Hepatic stellate cell (primary cell): ENCODE data around the gene HTR7.
"Not testable (repeated sequence)": the region's sequence is repeated elsewhere in the genome, so short reads cannot be mapped to it uniquely, and the experiment has no call there.

Experiments
- DNase-seq: peaks from one replicate; pipeline ENCODE4 v3.0.0; 2011; ENCODE audit warnings: low spot score

HTR7 gene

DNA sequence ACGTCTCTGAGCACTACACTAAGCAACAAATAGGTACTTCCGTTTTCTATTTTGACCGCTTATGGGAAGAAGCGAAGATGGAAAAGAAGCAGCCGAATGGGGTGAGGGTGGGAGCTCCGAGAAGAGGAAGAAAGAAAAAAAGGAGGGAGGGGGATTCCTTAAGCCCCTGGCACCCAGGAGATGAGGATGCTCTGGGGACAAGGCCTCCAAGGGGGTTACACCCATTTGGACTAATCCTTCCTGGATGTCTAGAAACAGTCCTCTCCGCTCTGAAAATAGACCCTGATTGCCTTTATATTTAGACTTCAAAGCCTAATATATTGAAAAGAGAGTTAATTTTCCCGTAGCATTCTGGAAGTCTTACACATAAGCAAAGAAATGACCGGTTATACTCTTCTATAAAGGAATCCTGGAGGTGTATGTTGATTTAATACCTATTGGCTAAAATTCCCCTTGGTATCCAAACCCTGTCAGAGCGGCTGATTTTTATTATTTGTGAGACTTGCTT lies 676 bp upstream of the HTR7 start:
- DNase-seq = no peak

DNA sequence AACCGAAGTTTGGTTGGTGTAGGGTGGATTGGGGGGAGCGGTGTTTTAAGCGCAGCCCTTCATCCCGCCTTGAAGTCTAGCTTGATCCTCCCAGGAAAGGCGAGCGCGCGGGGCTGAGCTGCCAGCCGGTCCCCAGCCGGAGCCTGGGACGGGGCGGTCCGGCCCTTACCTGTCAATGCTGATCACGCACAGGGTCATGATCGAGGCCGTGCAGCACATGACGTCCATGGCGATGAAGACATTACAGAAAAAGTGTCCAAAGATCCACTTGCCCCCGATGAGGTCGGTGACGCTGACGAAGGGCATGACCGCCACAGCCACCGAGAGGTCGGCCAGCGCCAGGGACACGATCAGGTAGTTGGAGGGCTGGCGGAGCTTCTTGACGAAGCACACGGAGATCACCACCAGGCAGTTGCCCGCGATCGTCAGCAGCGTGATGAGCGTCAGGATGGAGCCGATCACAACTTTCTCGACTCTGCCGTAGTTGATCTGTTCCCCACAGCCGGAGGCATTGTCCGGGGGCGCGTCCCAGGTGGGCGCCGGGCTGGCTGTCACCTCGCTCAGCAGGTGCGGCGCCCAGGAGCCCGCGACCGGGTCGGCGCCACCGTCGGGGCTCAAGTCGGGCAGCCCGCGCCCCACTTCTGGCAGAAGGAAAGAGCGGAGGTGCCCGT lies 740 bp downstream of the HTR7 start:
- no peak for DNase-seq

DNA sequence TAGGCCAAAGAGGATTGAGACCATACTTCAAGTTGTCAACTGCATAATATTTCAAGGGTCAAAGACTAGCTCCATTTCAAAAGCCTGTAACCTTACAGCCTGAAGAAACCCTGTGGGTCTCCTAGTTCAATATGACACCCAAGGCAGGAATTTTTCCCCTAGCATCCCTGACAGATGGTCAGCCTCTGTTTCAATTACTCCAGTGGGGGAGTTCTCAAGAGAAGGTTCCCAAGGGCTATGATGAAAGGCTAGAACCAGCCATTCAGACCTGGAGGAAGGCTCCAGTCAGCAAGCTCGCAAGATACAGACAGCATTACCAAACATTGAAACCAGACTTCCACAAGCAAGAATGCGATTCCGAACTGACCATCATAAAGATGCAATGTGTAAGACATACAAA lies 1.6 kb downstream of the HTR7 start:
- no peak for DNase-seq

DNA sequence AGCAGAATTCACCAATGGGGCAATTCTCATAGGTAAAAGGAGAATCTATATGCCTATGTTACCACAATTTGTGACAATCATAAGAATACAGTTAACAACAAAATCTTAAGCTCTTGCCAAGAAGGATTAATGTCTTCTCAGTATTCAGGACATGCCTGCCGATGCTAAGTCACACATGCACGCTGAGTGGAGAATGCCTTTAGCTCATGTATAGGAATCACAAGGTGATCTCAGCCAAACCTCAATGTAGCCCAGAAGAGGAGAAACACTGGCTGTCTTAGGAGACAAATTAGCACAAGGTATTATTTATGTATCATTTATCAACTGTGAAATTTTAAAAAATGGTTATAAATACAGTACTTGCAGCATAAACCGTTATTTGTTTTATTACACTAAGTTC lies 2.7 kb downstream of the HTR7 start:
- DNase-seq = no peak

DNA sequence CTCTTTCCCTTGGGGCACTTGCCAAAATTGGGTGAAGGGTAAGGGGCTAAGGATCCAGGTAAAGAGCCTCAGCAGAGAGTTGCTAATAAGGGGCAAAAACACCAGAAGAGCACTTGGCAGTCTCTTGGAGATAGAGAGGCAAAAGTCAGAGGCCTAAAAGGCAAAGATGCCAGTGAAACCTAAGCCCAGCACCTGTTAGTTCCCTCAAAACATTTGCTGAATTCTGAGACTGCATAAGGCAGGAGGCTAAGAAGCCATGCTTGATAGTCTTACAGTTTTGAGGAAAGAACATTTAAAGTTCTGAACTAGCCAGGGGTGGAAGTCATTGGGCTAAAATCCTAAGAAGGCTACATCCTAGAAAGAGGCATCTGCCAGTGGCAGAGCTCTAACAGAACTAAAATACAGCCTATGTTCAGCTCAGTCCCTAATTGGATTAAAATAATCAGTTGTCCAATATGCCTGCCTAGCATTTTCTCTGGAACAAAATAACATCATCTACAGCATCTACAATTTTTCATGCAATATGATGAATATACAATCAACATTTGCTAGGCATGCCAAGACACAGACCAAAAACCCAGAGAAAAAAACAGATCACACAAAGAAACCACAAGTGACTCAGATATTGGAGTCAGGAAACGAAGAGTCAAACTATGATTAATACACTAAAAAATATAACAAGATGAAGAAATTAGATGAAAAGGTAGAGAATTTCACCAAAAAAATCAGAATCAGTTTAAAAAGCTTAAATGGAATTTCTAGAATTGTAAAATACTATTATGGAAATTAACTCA lies 7.7 kb downstream of the HTR7 start:
- DNase-seq = no peak

DNA sequence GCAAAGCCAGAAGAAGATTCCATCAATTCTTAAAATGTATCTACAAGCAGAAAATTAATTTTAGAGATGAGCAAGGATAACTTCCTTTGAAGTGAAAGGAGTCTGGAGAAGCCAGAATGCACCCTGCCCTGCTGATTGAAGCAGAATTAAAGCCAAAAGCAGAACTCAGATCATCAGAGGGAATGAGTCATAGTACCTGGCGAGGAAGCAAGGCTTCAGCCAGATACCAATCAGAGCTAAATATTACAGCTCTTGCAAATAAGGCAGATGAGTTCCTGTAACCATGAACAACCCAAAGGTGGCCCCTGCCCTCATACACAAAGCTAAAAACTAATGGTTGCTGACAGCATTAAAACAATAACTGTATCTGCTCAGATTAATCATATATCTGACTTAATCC lies 10.4 kb downstream of the HTR7 start:
- no peak for DNase-seq

DNA sequence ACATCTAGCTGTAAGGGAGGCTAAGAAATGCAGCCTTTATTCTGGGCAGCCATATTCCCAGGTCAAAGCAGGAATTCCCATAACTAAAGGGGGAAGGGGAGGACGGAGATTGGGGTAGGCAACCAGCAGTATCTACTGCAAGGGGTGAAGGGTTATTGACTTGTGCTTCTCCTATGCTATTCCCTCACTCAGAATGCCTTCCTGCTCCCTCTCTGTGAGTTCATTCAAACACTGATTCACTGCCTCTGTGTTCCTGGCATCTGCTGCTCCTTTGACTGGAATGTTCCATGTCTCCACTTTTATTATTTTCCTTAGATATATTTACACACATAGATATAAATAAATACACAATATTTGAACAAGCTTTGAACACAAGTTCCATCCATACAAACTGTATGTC lies 11.1 kb downstream of the HTR7 start:
- no peak for DNase-seq

DNA sequence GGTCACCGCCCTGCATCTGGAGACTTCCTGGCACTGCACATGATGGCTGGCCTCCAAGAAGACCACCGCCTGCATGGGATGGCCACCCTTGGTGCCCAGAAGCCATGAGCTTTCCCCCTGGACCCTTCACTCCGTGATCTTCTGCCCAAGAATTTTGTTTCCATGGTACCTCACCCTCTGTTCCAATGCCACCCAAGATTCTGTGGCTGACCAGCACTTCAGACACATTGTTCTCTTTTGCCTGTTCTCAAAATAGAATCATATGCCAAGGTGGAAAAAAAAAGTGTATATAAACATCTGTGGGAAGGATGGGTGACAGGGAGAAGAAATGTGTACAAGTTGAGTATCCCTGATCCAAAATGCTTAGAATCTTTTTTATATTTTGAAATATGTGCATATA lies 12.1 kb downstream of the HTR7 start:
- DNase-seq = no peak

DNA sequence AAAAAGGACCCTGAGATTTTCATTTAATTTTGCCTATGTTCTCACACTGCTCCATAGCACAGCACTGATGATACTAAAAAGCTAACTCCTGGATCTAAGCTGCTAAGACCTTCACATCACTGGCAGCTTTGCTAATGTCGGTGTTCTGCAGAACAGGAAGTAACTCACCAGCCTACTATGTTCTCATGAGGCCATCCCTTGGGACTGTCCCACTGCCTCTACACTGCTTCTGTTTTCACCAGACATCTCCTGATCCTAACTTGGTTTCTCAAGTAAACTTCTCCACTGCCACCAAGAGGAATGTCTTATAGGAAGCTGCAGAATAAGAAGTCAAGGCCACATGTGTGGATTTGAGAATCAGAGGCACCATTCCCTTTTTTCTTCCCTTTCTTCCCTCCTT lies 15.1 kb downstream of the HTR7 start:
- no peak for DNase-seq

DNA sequence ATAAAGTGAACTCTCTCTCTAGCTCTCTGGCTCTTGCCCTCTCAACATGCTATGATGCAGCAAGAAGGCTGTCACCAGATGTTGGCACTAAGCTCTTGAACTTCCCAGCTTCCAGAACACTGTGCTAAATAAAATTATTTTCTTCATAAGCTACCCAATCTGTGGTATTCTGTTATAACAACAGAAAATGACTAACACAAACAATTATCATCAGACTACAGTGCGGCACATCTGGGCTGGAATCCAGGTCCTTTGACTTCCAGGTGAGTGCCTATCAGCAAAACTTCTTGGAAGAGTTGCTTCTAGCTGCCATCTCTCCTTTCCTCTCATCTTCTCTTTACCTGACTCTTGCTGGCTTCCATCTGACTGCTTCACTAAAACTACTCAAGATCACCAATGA lies 20.4 kb downstream of the HTR7 start:
- no peak for DNase-seq

DNA sequence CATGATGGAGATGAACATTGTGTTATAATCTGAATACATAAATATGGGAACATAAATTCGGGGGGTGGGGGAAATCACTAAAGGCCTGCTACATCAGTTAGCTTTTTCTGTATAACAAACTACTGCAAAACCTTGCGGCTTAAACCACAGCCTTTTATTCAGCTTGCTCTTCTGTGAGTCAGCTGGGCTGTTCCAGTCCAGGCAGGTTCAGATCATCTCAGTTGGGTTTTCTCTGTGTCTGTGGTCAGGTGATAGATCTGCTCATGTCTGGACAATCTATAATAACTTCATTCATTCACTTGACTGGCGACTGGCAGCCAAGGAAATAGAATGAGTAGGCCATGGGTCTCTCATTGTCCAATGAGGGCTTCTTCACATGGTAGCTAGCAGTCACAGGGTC lies 23.5 kb downstream of the HTR7 start:
- DNase-seq = no peak

DNA sequence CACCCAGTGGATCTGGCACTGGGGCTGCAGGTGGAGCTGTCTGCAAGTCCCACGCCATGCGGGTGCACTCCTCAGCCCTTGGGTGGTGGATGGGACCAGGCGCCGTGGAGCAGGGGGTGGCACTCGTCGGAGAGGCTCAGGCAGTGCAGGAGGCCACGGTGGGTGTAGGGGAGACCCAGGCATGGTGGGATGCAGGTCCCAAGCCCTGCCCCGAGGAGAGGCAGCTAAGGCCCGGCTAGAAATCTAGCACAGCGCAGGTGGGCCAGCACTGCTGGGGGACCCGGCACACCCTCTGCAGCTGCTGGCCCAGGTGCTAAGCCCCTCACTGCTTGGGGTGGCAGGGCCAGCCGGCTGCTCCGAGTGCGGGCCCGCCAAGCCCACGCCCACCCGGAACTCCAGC lies 25.7 kb downstream of the HTR7 start:
- no peak for DNase-seq

DNA sequence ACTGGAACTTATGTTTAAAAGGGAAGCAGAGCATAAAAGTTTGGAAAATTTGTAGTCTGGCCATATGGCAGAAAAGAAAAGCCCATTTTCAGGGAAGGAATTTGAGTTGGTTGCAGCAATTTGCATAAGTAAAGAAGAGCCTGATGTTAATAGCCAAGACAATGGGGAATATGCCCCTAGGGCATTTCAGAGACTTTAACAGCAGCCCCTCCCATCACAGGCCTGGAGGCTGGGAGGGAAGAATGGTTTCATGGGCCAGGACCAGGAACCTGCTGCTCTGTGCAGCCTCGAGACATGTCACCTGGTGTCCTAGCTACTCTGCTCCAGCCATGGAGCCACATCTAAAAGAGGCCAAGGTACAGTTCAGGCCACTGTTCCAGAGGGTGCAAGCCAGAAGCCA lies 35.3 kb downstream of the HTR7 start:
- DNase-seq = no peak

DNA sequence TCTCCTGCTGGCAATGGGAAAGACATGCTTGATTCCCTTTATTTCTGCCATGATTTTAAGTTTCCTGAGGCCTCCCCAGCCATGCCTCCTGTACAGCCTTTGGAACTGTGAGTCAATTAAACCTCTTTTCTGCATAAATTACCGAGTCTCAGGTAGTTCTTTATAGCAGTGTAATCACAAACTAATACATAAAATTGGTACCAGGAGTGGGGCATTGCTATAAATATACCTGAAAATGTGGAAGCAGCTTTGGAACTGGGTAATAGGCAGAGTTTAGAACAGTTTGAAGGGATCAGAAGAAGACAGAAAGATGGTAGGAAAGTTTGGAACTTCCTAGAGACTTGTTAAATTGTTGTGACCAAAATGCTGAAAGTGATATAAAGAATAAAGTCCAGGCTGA lies 36.0 kb downstream of the HTR7 start:
- not testable (repeated sequence) for DNase-seq

DNA sequence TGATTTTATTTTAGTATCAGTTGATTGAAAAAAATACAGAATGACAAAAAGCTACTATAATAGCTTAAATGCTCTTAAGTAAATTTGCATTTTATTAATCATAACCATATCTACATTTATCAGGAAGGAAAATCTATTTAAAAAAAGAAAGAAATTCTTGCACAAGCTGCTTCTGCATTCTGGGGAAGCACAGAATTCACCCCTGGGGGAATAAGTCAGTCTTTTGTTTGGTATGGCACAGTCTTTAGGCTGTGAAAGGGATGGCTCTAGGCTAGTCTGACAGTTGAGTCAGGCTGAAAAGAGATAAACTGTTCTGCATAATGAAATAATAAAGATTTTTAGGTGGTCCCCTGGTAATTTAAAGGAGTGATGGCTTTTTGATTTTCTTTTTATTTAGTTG lies 37.9 kb downstream of the HTR7 start:
- no peak for DNase-seq

DNA sequence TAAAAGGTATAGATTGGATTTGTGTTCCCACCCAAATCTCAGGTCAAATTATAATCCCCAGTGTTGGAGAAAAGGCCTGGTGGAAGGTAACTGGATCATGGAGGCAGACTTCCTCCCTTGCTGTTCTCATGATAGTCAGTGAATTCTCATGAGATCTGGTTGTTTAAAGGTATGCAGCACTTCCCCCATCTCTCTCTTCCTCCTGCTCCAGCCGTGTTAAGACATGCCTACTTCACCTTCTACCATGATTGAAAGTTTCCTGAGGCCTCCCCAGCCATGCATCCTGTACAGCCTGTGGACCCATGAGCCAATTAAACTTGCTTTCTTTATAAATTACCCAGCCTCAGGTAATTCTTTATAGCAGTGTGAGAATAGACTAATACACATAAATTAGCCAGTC lies 39.1 kb downstream of the HTR7 start:
- no peak for DNase-seq

DNA sequence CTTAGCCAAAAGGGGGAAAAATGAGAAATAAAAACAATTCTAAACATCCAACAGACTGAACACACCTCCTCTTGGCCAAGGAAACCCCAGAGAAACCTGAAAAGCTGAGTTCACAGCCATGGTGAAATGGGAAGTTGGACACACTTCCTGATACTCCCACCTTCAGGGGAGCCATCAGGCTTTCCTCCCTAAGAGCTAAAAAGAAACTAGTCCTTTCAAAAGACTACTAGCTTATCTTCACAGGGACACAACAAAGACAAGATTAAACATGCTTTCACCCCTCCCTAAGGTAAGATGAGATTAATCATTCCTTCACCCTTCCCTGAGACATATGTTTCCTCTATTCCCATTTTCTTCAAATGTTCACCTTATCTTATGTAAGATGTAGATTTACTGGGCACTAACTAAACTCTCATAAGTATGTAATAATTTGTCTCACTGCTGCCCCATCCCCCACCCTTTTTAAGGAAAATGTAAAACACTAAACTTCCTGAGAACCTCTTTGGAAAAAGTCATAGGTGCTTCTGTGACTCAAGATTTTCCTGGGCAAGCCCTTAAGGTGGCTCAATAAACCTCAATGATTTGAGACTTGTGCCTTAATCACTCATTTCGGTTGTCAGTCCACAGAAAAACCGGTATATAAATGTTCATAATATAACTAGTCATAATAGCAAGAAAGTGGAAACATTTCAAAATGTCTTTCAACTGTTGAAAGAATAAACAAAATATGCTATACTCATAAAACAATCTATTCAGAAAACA lies 40.5 kb downstream of the HTR7 start:
- DNase-seq = no peak

DNA sequence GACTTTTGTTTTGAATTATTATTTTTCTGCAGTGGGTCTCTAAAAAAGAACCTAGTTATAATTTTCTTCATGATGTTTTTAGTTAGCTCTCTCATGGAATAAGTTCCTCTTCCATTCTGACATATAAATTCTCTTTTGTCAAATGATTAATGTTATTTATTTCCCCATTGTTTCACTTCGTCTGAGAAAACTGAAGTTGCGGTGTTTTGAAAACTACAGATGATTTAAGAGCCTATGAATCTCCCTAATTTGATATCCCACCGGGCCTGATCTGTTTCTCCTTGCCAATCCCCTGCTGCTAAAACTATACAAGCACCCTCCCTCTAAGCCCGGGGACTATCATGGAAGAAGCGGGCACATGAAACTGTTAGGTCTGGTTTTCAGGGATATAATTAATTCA lies 41.4 kb downstream of the HTR7 start:
- DNase-seq = no peak

DNA sequence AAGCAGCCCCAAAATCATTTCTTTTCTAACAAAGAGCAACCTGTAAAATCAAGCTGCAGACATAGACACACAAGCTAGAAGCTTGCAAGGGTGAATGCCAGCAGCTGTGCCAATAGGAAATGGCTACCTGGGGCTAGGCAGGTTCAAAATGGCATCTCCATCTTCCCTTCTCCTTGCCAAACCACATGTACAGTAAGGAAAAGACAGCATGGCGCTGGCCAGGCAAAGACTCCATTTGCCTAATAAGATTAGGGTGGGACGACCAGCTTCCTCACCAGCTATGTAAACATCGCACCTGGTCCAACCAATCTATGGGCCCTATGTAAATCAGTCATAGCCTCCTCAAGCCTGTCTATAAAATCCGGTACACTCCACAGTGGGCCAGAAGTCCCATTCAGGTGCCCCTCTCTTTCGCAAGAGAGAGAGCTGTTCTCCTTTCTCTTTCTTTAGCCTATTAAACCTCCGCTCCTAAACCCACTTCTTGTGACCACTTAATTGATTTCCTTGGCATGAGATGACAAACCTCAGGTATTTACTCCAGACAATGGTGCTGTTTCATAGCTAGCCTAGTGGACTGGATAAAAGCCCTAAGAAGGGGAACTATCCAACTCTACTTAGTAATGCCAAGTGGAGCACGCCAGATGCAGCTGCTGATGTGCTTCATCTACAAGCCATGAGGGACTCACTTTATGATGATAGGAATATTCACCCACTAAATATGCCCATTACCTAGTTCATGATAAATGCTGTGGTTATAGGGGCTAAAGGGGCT lies 44.1 kb downstream of the HTR7 start:
- no peak for DNase-seq

DNA sequence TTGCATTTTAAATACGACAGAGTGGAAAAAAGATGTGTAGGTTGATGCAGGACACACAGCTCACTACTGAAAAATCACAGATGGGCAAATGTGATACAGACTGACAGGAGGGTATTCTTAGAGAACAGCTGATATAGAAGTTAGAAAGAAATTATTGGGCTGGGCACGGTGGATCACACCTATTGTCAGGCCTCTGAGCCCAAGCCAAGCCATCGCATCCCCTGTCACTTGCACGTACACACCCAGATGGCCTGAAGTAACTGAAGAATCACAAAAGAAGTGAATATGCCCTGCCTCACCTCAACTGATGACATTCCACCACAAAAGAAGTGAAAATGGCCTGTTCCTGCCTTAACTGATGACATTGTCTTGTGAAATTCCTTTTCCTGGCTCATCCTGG lies 50.7 kb downstream of the HTR7 start:
- not testable (repeated sequence) for DNase-seq

DNA sequence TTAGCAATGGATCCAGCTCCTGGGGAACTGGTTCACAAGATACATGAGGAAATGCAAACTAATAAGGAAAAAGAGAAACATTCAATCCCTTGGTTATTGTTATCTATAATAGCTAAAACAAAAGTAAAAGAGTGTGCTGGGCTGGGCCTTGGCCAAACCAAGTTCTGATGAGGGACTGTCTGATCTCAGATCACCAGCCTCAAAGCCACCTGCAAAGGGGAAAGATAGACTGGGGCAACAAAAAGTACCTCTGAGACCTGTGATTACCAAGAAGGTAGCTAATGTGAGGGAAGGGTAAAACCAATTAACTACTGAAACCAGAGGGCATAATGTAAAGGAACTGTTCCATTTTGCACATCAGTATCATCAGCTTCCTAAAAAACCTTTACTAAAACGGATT lies 51.2 kb downstream of the HTR7 start:
- DNase-seq = no peak

DNA sequence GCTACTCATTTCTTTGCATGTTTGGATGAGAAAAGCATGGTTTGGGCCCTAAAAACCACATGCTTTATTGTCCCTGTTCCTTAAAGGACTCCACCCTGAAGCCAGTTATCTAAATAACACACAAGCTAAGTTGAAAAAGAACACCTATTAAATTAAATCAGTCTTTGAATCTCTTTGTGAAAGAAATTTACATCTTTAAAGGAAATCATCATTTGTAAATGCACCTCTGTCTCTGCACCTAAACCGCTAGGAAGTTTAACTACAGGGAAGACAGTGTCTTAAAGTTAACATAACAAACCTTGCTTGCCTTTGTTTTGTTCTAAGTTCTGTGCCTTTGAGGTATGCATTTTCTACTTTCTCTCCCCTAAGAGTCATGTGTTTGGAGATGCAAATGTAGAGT lies 52.6 kb downstream of the HTR7 start:
- DNase-seq = no peak
